ENCODE measurements around the gene LRFN2.

GRCh38 chr6:40509086-40509485 is 78.1 kb downstream of the LRFN2 start:
- TF ChIP-seq POLR2A (IDR thresholded peaks at IDR 0.05) (no peak), CTCF (IDR thresholded peaks at IDR 0.05) (no peak)
